Peyer's patch (tissue), 4 donors: ENCODE data around the gene FARP1.

ENCODE experiments used
- CTCF ChIP-seq, 6 experiments: fragments of 450-650 bp in 4 of 6; fragments of 200-600 bp in 2 of 6; sonication (generic) in 1 of 6; IDR thresholded peaks; one replicate each; pipeline ENCODE4 v1.5.1; 2017 to 2019; ENCODE audit warnings: antibody characterized with exemption in 6 of 6, mild to moderate bottlenecking in 3 of 6, moderate library complexity in 1 of 6
- POLR2A ChIP-seq, 2 donors: fragments of 450-650 bp; IDR thresholded peaks; one replicate each; pipeline ENCODE4 v1.5.1; 2017; ENCODE audit warnings: antibody characterized with exemption in 2 of 2, mild to moderate bottlenecking in 2 of 2, moderate library complexity in 2 of 2

GRCh38 chr13:98411617-98412265 lies 268.8 kb downstream of the FARP1 start:
- TF ChIP-seq CTCF (IDR thresholded peaks at IDR 0.05) (no peak), POLR2A (IDR thresholded peaks at IDR 0.05) (no peak)
